Cardiac fibroblast (primary cell): ENCODE data around the gene CFAP57.
A peak's percentile ranks its signal among the peaks of the same experiment; 100 is the strongest.

Experiments
- DNase-seq, 2 donors: peaks; one replicate each; pipeline versions ENCODE4 v3.0.0 to v3.0.0-alpha.2; 2010; ENCODE audit warnings: low read depth in 2 of 2
- H3K4me3 ChIP-seq, 2 donors: replicated peaks in 1 of 2; 1 replicate in 1 of 2; 2 replicates in 1 of 2; pipeline ENCODE4 v1.5.1; 2011; ENCODE audit warnings: low read depth in 2 of 2, low read length in 2 of 2, mild to moderate bottlenecking in 2 of 2, moderate library complexity in 1 of 2
- CTCF ChIP-seq: IDR thresholded peaks from one replicate; pipeline ENCODE4 v1.5.1; 2011; ENCODE audit warnings: low read depth, mild to moderate bottlenecking, low read length, inconsistent platforms

Gene CFAP57

GRCh38 chr1:43256675-43257570, 84.8 kb downstream of the CFAP57 start:
- H3K4me3 ChIP-seq, result no peak overlapping the region
- TF ChIP-seq CTCF, result no peak
- no peak for DNase-seq

GRCh38 chr1:43258370-43258769, 86.2 kb downstream of the CFAP57 start:
- H3K4me3 ChIP-seq, result no peak overlapping the region
- no peak for DNase-seq
- TF ChIP-seq CTCF, result no peak

DNA sequence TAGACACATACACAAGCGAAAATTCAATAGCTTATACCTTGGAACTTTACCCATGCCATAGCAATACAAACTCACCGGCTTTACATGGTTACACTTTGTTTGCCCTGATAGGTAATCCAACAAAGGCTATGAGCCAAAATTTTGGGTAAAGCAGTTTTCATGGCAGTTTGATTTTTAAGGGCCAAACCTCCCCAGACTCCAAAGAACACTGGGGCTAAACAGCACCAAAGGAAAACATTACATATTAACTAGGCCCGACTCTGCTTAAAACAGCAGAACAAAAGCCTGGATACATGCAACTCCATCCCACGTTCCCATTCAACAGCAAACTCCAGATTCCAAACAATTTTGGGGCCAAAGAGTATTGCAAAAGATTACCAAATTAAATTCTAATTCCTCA, 93.3 kb downstream of the CFAP57 start:
- no peak for DNase-seq
- TF ChIP-seq CTCF, result no peak
- H3K4me3 ChIP-seq, result no peak overlapping the region

- TF ChIP-seq CTCF, result no peak
- no peak for DNase-seq
- H3K4me3 ChIP-seq, result no peak overlapping the region
Observed at GRCh38 chr1:43266881-43267280, 94.8 kb downstream of the CFAP57 start.

GRCh38 chr1:43267291-43267805, 95.2 kb downstream of the CFAP57 start:
- TF ChIP-seq CTCF, result no peak

DNA sequence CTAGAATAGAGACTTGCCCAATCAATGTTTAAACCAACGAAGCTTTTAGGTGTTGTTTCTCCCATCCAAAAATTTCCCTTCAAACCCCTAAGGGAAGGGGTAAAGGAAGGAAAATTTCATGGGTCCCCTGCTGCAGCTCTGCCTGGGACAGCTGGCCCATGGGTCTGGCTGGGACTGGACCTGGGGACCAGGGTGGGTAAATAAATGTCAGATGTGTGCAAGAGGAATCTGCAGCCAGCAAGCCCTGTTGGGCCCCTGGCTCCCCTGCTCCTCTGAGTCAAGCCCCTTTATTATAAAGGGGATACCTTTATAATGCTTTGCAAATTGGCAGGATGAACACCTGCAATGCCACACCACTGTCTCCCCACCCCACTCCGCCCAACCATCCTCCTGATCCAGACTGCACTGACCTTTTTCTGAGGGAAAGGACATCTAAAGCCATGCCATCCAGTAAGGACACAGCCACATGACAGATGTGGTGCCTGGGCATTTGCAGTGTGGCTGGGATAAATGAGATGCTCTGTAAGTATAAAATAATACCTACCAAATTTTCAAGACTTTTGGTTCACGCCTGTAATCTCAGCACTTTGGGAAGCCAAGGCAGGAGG, 95.8 kb downstream of the CFAP57 start:
- TF ChIP-seq CTCF, result no peak
- no peak for DNase-seq
- H3K4me3 ChIP-seq, result no peak overlapping the region

More at GRCh38 chr1:43267291-43267805, 95.2 kb downstream of the CFAP57 start:
- peak; percentile 46 to 72 for DNase-seq
- H3K4me3 ChIP-seq, result no peak overlapping the region
